HG03457 (cell line): Measurements from ENCODE around the gene DENND2C.

Source experiments
- ATAC-seq: cut with Tn5 transposase; IDR thresholded peaks from one replicate; pipeline ENCODE4 v1.9.1; 2021; ENCODE audit warnings: moderate number of reproducible peaks; ENCODE audit not compliant: unreplicated experiment

DENND2C gene, protein sequence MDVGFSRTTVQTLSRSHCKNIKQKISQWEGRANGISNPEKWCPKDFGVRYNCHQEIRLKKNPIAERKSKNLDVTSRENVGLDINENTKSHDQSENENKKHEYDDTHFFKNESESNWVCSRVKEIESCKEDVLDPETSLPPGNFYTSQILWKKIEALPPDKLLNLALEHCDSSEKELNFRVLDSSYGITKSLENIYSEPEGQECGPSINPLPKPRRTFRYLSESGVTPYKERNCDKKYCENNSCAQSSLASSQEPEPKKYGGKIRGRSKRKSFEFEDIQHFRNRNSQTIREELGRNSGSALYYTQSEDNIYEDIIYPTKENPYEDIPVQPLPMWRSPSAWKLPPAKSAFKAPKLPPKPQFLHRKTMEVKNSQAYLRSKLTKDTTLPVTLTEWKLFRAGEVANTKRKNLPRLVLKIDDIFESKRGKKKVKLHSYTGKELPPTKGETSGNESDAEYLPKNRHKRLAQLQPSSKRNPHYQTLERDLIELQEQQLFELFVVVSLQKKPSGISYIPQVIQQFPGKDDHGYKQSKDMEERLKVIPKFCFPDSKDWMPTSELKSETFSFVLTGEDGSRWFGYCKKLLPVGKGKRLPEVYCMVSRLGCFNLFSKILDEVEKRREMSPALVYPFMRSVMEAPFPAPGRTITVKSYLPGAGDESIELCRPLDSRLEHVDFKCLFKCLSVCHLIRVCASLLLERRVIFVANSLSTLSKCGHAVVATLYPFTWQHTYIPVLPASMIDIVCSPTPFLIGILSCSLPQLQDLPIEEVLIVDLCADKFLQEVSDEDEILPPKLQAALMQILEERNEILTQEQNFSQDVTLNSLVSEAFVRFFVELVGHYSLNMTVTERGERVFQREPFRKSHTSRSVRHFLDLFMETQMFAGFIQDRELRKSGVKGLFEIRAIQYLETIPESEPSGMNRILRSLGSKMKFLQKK

DNA sequence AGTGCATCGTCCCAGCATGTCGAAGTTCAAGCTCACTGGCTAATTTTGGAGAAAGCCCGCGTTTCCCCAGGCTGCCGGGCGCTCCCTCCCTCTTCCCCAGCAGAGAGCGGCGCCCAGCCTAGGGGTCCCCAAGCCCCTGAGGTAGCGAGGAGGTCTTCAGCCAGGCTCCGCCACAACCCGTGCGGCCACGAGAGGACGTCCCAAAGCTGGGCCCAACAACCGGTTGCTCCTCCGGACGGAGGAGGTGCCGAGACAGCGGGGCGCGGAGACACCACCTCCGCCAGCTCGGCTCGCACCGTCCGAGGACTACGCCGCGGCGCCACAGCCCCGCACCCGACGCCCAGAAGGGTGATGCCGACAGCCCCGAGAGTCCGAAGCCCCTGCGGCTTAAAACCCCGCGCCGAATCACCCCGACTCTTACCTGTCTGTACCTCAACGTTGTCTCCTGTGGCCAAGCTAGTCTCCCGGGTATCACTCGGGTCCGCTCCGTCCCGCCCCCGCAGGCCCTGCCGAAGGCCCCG, at the start of gene DENND2C:
TSS of gene DENND2C (minus strand) at position 488 of the 521 bp plus-strand sequence. CDS start 44,065 bp downstream, outside the sequence.
- peak; percentile 44 for ATAC-seq

DNA sequence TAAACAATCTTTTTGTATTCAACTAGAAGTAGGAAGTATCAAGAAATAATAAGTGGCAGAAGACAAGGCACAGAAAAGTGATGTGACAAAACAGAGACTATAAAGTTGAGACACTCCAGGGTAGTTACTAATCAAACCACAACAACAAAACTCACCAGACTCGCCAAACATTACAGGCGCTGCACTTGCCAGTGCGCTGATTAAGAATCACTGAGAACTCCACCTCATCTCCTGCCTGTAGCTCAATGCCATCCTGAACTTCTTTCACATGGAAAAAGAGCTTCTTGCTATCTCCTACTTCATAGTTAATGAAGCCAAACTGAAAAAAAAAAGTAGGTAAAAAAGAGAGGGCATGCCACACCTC, 49.6 kb upstream of the DENND2C start:
- ATAC-seq: no peak

DNA sequence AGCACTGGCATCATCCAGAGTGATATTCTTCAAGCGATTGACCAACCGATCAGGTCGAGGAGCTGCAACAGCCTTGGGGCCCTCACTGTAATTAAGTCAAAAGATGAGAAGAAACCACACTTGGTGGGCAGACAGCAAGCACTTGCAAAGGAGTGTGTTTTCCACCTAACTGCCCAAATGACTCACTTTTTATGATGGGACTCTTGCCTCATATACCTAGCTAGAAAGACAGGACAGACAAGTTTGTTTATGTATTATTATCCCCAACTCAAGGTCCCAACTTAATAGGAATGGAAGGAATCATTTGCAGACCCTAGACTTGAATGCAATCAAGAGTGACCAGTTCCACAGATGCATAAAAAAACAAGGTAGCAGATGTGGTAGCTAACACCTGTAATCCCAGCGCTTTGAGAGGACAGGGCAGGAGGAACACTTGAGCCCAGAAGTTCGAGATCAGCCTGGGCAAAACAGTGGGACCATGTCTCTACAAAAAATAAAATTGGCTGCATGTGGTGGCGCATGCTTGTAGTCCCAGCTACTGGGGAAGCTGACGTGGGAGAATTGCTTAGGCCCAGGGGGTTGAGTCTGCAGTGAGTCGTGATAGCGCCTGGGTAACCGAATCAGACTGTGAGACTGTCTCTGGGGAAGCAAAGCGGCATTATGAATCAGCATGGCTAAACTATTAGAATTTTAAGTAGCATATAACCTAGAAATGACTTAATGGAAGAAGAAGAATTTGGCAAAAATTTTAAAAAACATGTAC, 49.0 kb upstream of the DENND2C start:
- ATAC-seq: no peak

DNA sequence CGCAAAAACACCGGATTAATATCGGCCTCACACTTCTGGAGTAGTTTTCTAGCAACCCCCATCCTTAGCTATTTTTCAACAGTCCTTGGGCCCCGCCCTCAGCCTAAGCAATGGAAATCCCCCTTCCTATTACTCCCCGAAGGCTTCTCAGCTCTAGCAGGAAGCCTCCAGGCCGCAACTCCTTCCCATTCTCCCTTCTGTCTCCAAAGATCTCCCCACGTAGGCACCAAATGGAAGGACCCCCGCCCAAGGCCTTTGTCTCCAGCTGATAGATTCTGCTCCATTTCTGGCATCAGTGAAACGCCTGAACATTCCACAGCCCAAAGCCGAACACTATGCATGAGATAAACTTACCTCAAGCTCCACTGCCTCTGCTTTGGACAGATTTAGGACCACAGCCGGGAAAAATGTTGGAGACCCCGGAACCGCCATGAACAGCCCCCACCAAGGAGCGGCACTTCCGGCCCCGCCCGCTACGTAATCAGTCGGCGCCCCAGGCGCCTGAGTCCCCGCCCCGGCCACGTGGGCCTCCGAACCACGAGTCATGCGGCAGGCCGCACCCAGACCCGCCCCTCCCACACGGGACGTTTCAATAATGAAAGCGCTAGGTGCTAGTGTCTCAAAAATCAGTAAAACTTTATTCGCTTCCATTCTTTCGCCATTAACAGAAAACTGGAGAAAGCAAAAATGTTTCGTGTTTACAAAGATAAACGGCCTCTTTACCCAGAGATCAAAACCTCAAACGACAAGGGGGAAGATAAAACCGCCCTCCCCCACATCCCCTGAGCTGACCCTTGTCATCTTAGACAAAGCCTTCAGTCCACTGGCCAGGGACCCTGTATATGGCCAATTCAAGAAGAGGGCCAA, 46.7 kb upstream of the DENND2C start, which contains the start of gene NRAS:
TSS of gene NRAS (minus strand) at position 468 of the 867 bp plus-strand sequence. CDS start 611 bp downstream, outside the sequence.
- ATAC-seq: peak; percentile 90

DNA sequence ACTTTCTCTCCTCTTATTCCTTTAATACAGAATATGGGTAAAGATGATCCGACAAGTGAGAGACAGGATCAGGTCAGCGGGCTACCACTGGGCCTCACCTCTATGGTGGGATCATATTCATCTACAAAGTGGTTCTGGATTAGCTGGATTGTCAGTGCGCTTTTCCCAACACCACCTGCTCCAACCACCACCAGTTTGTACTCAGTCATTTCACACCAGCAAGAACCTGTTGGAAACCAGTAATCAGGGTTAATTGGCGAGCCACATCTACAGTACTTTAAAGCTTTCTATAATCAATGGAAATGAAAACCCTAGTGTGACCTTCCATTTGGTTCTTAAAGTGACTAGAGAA, 46.1 kb upstream of the DENND2C start:
- no peak for ATAC-seq

DNA sequence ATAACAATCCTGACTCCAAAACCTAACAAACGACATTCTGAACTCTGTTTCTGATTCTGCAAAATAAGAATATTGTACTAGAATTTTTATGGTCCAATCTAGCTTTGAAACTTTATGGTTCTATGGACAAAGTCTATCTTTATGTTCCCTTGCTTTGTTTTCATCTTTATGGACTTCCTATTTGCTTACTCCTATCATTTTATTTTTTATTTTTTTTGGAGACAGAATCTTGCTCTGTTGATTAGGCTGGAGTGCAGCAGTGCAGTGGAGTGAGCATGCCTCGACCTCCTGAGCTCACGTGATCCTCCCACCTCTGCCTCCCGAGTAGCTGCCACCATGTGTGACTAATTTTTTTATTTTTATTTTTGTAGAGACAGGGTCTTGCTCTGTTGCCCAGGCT, 43.1 kb upstream of the DENND2C start:
- no peak for ATAC-seq

DNA sequence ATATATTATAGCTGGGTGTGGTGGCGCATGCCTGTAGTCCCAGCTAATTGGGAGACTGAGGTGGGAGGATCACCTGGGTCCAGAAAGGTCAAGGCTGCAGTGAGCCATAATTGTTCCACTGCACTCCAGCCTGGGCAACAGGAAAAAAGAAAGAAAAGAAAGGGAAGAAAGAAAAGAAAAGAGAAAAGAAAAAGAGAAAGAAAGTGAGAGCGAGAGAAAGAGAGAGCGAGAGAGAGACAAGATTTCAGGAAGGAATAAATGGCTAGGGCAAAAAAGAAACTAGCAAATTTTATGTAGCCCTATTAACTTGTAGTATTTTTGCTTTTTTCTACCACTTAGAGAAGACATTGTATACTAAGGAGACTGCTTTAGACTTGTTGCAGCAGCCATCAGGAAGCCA, 40.5 kb upstream of the DENND2C start:
- ATAC-seq: no peak

DNA sequence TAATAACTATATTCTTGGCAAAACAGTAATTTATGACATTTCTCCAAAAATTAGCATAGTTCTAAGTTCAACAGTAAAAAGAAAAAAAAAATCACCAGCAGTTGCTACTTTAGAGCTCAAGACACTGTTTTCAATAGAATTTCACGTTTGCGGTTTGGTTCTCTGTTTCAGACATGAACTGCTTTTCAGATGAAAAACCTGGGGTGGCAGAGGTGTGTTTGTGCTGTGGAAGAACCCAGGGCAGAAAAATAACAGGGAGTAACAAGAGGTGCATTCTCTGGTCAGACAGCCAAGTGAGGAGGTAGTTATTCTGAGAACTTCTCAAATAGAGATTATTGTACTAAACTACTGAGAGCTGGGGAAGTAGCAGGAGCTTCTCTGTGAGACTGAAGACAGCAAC, 37.8 kb upstream of the DENND2C start:
- no peak for ATAC-seq

DNA sequence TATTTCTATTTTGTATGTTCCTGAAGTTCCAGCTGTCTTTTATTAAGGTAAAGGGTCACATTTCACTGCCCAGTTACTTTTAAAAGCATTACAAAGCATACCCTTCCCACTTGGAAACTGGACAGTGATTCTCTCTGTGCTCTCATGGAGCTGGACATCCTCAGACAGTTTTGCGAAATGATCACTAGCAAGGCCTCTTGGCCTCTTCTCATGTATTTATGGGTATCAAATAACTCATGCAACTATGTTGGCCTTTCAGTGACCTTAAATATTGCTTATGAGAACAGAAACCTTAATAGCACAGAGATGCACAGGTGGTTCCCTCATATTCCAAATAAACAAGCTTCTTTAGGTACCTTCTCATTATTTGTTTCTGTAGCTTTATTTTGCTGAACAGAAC, 33.4 kb upstream of the DENND2C start:
- no peak for ATAC-seq

DNA sequence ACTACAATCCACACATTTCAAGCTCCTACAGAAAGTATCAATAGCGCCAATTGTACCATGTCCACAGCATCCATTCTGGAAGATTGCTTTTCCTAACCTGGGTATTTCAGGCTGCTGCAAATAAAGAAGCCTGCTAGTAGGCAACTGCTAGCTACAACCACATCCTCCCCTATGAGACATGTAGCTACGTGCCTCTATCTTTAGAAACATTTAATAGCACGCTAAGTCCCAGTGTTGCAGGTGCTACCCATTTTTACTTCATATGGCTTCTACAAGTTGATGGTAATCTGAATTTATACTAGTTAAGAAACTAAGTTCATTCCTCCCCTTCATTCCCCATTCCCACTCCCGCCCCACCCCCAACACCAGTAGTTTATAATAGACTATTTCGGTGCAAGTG, 32.9 kb upstream of the DENND2C start:
- no peak for ATAC-seq

DNA sequence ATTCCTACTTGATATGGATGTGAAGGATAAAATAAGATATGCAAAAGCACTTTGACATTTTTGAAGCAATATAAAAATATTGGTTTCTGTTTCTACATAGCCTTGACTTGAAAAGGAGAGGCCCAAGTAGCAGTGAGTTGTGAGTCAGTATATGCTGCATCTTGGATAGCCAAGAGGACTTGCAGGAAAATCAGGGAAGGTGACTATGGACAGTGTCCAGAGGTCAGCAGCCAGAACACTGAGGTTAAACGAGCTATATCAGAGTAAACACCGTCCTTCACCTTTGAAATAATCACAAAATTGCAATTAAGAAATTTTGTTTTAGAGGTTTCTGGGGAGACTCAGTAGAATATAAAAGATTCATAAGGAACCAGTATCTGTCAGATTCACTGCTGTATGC, 32.1 kb upstream of the DENND2C start:
- no peak for ATAC-seq

DNA sequence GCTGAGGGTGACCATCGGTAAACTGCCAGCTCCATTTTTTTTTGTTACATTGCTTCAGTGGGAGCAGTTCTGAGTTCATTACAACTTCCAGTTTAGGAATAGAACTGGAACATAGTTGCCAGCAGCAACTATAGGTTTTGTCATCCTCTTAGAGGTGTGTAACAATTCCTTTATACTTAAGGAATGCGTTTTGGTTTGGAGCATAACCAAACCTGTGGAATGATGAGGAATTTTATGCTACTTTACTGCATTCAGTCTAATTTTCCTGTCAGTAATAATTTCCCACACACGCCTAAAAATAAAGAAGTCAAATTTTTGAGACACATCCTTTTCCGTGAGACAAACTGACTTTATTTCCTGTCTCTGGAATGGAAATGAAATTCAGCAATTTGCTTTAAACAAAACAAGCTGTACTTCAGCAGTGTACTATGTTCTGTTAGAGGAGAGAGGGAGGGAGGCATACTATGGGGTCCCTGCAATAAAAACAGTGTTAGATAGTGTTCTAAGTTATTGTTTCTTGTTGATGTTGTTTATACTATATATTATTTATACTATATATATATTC, 30.3 kb upstream of the DENND2C start:
- no peak for ATAC-seq

DNA sequence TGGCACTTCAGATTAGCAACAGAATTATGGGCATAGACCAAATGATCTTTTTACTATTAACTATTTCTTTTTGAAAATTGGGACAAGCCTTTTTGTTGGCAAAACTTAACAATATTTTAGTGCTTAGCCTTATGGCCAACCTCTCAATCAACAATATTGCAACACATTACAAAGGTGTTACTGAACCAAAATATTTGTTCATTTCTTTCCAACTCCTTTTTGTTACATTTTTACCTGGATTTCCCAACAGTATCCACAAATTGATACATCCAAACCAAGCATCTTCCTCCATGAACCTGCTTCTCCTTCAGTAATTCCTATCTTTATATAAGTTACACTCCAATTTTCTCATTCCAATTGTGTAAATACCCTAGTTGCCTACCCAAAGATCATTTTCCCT, 27.0 kb upstream of the DENND2C start:
- ATAC-seq: no peak

DNA sequence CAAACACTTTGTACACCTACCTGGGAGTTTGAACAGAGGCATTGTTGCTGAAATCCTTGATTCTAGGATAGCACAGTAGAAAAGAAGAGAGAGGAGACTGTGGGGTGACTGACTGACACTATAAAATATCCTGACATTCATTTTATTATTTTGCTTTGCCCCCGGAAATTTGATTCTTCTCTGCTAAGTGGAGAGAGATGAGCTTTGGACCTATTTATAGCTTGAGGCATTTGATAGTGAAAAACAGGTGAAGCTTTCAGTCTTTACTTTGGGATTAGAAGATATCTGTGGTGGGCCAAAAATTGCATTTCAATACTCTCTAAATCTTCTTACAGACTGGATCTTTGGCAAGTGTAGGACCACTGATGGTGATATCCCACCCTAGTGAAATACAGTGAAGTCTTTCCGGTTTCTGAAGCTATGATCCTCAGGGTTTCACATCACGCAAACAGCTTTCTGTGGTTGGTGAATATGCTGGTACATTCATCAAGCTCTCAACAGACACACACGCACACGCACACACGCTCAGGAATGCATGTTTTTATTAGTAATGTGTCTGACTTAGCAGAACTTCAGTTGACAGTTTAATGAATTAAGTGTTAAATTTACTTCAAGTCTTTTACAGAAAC, 25.7 kb upstream of the DENND2C start, which contains the start of gene AMPD1:
TSS of gene AMPD1 (minus strand) at position 117 of the 629 bp plus-strand sequence. CDS start at position 42, 75 bp downstream.
- no peak for ATAC-seq

DNA sequence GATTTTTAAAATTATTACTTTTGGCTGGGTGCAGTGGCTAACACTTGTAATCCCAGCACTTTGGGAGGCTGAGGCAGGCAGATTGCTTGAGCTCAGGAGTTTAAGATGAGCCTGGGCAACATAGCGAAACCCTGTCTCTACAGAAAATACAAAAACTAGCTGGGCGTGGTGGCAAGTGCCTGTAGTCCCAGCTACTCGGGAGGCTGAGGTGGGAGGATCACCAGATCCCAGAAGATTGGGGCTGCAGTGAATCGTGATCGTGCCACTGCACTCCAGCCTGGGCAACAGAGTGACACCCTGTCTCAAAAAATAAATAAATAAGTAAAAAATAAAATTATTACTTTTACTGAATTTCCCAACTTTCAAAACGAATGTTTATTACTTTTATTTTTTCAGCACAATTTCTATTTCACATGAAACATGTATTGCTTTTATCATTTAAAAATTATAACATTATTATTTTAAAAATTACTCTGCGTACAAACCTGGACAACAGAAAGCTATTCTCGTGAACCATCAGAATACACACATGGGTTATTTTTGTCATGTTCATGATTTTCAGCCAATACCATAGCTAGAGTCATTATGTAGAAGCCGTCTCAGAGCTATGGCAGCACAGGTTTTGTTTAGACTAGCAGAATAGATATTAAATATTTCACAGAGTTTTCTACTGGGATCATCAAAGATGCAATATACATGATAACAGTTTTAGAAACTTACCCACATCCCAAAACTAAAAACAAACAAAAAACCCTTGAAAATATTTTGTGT, 24.9 kb upstream of the DENND2C start:
- no peak for ATAC-seq

DNA sequence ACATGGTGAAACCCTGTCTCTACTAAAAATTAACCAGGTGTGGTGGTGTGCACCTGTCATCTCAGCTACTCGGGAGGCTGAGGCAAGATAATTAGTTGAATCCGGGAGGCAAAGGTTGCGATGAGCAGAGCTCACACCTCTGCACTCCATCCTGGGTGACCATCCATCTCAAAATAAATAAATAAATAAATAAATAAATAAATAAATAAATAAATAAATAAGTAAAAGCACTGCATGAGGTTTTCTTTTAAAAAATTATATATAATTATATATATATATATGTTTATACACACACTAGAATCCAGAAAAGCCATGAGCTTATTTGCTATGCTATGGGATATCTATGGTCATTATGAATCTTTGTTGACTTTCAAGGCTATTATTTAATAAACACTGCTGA, 23.1 kb upstream of the DENND2C start:
- ATAC-seq: no peak

DNA sequence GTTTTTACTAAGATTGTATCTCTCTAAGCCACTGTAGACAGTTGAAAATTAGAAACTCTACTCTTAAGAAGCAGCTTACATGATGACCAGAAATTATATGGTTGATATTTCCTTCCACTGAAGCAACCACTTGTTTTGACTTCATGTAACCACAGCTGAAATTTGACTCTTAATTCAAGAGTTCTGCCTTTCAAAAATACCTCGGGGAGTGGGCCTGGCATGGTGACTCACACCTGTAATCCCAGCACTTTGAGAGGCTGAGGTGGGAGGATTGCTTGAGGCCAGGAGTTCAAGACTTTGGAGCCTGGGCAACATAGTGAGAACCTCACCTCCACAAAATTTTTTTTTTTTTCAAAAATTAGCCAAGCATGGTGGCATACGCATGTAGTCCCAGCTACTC, 21.2 kb upstream of the DENND2C start:
- no peak for ATAC-seq

DNA sequence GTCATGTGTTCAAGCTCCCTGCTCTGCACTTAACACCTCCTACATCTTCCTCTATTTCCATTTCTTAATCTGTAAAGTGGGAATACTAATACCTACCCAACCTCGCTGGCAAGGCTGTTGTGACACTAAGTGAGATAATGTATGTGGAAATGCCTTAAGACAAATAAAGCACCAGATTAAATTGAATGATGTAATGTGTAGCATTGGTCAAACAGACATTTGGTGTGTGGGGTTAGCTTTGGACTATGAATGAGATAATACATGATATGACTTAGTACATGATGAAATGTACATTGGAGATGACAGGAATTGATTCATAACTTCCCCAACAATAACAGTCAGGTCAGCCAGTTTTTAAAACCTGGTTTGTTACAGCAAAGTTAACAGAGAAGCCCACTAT, 20.3 kb upstream of the DENND2C start:
- ATAC-seq: no peak
